ENCODE measurements around the gene CCSAP. TPM values are rescaled to one million over a fixed set of nuclear protein-coding genes. Genes with fewer than 3 reads are reported as not detected.

The CCSAP gene
- total RNA-seq, 2 donors from 2014 or later: 9.3 to 10.9 TPM

DNA sequence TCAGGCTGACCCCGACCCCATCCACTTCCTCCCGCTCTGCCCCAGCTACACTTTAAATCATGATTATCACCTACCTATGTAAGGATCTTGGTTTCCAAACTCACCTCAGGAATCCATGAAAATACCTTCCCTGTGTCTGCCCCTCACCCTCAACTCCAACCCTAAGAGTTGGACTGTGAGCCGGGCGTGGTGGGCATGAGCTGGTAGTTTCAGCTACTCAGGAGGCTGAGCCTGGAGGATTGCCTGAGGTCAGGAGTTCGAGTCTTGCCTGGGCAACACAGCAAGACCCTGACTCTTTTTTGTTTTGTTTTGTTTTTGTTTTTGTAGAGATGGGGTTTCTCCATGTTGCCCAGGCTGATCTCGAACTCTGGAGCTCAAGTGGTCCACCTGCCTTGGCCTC, 30.5 kb upstream of the CCSAP start:
- Mint-ChIP-seq H3K9me3 (no peaks in the 10 kb centered on the region), H3K4me3 (no peak overlapping the region), H3K36me3 (ENCODE audit: low read depth) (no peaks in the 10 kb centered on the region), H3K27ac (no peak overlapping the region), H3K27me3 (ENCODE audit: insufficient read depth) (peaks cover 2% of the 10 kb centered on the region), H3K4me1 (peaks cover 15% of the 10 kb centered on the region)
- no peak overlapping the region for H3K4me3 ChIP-seq (ENCODE audit: low read length)
- H3K9ac ChIP-seq (ENCODE audit: extremely low read depth, low read length, poor library complexity, severe bottlenecking): no peak overlapping the region
- H3K4me1 ChIP-seq (ENCODE audit: control insufficient read depth, insufficient read depth, low read length): no peaks in the 10 kb centered on the region
- TF ChIP-seq, protein P1, sequence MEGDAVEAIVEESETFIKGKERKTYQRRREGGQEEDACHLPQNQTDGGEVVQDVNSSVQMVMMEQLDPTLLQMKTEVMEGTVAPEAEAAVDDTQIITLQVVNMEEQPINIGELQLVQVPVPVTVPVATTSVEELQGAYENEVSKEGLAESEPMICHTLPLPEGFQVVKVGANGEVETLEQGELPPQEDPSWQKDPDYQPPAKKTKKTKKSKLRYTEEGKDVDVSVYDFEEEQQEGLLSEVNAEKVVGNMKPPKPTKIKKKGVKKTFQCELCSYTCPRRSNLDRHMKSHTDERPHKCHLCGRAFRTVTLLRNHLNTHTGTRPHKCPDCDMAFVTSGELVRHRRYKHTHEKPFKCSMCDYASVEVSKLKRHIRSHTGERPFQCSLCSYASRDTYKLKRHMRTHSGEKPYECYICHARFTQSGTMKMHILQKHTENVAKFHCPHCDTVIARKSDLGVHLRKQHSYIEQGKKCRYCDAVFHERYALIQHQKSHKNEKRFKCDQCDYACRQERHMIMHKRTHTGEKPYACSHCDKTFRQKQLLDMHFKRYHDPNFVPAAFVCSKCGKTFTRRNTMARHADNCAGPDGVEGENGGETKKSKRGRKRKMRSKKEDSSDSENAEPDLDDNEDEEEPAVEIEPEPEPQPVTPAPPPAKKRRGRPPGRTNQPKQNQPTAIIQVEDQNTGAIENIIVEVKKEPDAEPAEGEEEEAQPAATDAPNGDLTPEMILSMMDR (conservative IDR thresholded peaks at IDR 0.05): no peak
- H3K9me3 ChIP-seq (ENCODE audit: control insufficient read depth, low read length): peaks cover 5% of the 10 kb centered on the region
- no peak overlapping the region for H3K27ac ChIP-seq (ENCODE audit: low read depth, low read length)
- 90 to 95% methylated on average over 4 to 6 of the region's 6 CpGs for WGBS, 2 experiments (ENCODE audit: insufficient coverage in 1 of 2, insufficient read length in 1 of 2)
- H3K36me3 ChIP-seq (ENCODE audit: control insufficient read depth, insufficient read depth, low read length): no peaks in the 10 kb centered on the region
- DNase-seq: no peak
- no peaks in the 10 kb centered on the region for H3K27me3 ChIP-seq (ENCODE audit: control insufficient read depth, insufficient read depth, low read length, poor library complexity, severe bottlenecking)

DNA sequence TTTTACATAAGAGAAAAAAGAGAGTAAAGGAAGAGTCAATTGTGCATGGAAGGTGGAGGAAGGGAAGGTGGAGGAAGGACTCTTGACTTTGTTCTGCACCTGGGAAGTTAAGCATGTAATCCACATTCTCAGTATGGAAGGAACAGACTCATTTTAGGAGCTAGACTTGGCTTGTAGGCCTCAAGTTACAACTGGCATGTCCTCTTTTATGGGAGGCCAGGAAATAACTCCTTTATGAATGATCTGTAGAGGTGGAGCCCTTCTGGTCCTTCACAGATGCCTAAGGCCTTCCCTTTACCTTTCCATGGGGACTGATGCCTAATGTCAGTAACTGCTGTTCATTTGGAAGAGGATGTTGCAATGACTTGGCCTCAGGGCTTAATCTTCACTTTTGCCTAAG, 29.4 kb upstream of the CCSAP start:
- peaks cover 2% of the 10 kb centered on the region for H3K27me3 Mint-ChIP-seq (ENCODE audit: insufficient read depth)
- no peak overlapping the region for H3K9ac ChIP-seq (ENCODE audit: extremely low read depth, low read length, poor library complexity, severe bottlenecking)
- peaks cover 5% of the 10 kb centered on the region for H3K9me3 ChIP-seq (ENCODE audit: control insufficient read depth, low read length)
- H3K4me3 ChIP-seq (ENCODE audit: low read length): no peak overlapping the region
- no peak overlapping the region for H3K27ac Mint-ChIP-seq
- peaks cover 17% of the 10 kb centered on the region for H3K4me1 Mint-ChIP-seq
- no peak overlapping the region for H3K27ac ChIP-seq (ENCODE audit: low read depth, low read length)
- no peaks in the 10 kb centered on the region for H3K36me3 Mint-ChIP-seq (ENCODE audit: low read depth)
- H3K36me3 ChIP-seq (ENCODE audit: control insufficient read depth, insufficient read depth, low read length): no peaks in the 10 kb centered on the region
- no peak for DNase-seq
- TF ChIP-seq, protein P1 (conservative IDR thresholded peaks at IDR 0.05): no peak
- H3K27me3 ChIP-seq (ENCODE audit: control insufficient read depth, insufficient read depth, low read length, poor library complexity, severe bottlenecking): no peaks in the 10 kb centered on the region
- H3K4me1 ChIP-seq (ENCODE audit: control insufficient read depth, insufficient read depth, low read length): no peaks in the 10 kb centered on the region
- H3K9me3 Mint-ChIP-seq: no peaks in the 10 kb centered on the region
- no peak overlapping the region for H3K4me3 Mint-ChIP-seq

DNA sequence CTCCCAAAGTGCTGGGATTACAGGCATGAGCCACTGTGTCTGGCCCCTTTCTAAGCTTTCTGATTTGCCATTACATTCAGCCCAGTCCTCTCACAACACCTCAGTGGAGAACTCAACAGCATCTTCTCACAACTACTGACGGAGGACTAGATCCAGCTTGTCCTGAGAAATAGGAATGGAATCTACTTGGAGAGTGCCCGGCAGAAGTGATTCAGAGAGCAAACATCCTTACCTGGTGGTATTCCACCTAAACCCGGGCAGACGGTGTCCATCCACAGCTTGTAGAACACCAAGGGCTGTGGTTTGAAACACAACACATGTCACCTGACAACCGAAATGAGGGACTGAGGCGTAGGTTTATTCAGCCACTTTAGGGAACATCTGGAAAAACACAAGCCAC, 28.8 kb upstream of the CCSAP start:
- no peaks in the 10 kb centered on the region for H3K27me3 ChIP-seq (ENCODE audit: control insufficient read depth, insufficient read depth, low read length, poor library complexity, severe bottlenecking)
- Mint-ChIP-seq H3K27me3 (ENCODE audit: insufficient read depth) (peaks cover under 1% of the 10 kb centered on the region), H3K4me1 (peaks cover 17% of the 10 kb centered on the region), H3K9me3 (no peaks in the 10 kb centered on the region), H3K4me3 (no peak overlapping the region), H3K36me3 (ENCODE audit: low read depth) (no peaks in the 10 kb centered on the region), H3K27ac (no peak overlapping the region)
- no peak overlapping the region for H3K27ac ChIP-seq (ENCODE audit: low read depth, low read length)
- TF ChIP-seq, protein P1 (conservative IDR thresholded peaks at IDR 0.05): no peak
- 93 to 100% methylated on average over 4 to 6 of the region's 6 CpGs for whole genome bisulfite sequencing, 2 experiments (ENCODE audit: insufficient coverage in 1 of 2, insufficient read length in 1 of 2)
- H3K9me3 ChIP-seq (ENCODE audit: control insufficient read depth, low read length): peaks cover 5% of the 10 kb centered on the region
- H3K9ac ChIP-seq (ENCODE audit: extremely low read depth, low read length, poor library complexity, severe bottlenecking): no peak overlapping the region
- no peaks in the 10 kb centered on the region for H3K36me3 ChIP-seq (ENCODE audit: control insufficient read depth, insufficient read depth, low read length)
- DNase-seq: no peak
- no peaks in the 10 kb centered on the region for H3K4me1 ChIP-seq (ENCODE audit: control insufficient read depth, insufficient read depth, low read length)
- no peak overlapping the region for H3K4me3 ChIP-seq (ENCODE audit: low read length)

All from endodermal cell (in vitro differentiated cells).